ENCODE results near the gene REC114. TPM values are rescaled to one million over a fixed set of nuclear protein-coding genes. Genes with fewer than 3 reads are reported as not detected.

Gene REC114
- total and polyA plus RNA-seq, 10 of the 15 experiments (the other 5 are each of a cell fraction or from before 2014, with no cell fraction given): not detected

DNA sequence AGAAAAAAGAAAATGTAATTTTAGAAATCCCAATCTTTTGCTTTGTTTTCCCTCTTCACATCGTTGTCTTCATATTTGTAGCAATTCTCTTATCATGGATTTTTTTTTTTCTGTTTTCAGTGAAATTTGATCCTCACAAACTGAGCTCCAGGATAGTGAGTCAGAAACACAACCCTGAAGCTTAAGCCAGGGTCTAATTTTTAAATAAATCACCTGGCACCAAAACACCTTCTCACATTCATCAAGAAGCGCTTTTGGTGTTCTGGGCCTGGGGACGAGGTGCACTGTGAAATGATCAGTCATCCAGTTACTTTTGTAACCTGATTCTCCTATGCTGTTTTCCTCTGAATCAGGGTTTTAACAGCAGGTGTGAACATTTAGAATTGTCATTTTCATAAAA is 87.7 kb downstream of the REC114 start (continued):
- TF ChIP-seq SUZ12 (IDR thresholded peaks at IDR 0.05; ENCODE audit: unreplicated experiment) (no peak), NFXL1 (IDR thresholded peaks at IDR 0.05; ENCODE audit: borderline replicate concordance) (no peak)

DNA sequence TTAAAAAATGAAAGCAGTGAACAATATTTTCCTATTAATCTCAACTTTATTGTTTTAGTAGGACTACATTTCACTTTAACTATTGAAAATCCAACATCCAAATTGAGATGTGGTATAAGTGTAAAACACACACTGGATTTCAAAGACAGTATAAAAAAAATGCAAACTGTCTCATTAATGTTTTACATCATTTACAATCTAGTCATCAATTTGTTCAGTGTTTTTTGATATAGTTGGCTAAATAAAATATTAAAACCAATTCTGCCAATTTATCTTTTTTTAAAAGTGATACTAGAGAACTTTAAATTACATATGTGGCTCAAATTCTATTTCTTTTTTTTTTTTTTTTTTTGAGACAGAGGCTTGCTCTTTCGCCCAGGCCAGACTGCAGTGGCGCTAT is 95.2 kb downstream of the REC114 start:
- BruUV-seq (replicated peaks): no TSS peak
- H3K4me1 ChIP-seq (ENCODE audit: control insufficient read depth, insufficient read depth, low read length): no peaks in the 10 kb centered on the region
- no peaks in the 10 kb centered on the region for H3K36me3 ChIP-seq (ENCODE audit: control insufficient read depth in 2 of 2, insufficient read depth in 2 of 2, low read length in 1 of 2)
- ATAC-seq (no peak), DNase-seq (ENCODE audit: low read depth, low spot score) (no peak), FAIRE-seq (no peak)
- H3K79me2 ChIP-seq (ENCODE audit: control insufficient read depth, insufficient read depth, low read length): no peaks in the 10 kb centered on the region
- no peaks in the 10 kb centered on the region for H3K27me3 ChIP-seq (replicated peaks in 1 of 2; ENCODE audit: control insufficient read depth in 2 of 2, insufficient read depth in 2 of 2, low read length in 1 of 2)
- intact Hi-C loops (cut with micrococcal nuclease; ENCODE audit: unreplicated experiment): no loop called here
- no peaks in the 10 kb centered on the region for H3K9me3 ChIP-seq (replicated peaks; ENCODE audit: control insufficient read depth, insufficient read depth, low read length)
- no peak overlapping the region for H3K4me2 ChIP-seq (ENCODE audit: control insufficient read depth, insufficient read depth)
- ChIA-PET RAD21 (ENCODE audit: unreplicated experiment) (no interaction called here), SMC1A (ENCODE audit: uncharacterized antibody, unreplicated experiment) (no interaction called here), POLR2A (no interaction called here), CTCF (no interaction called here)
- in situ Hi-C loops (cut with MboI): no loop called here
- H3K4me3 ChIP-seq: no peak overlapping the region
- H3K9ac ChIP-seq (ENCODE audit: control insufficient read depth, insufficient read depth, low read length): no peak overlapping the region
- TF ChIP-seq STAT1 (conservative IDR thresholded peaks at IDR 0.05) (no peak), JUNB (IDR thresholded peaks at IDR 0.05) (no peak), SMC3 (IDR thresholded peaks at IDR 0.05; ENCODE audit: borderline replicate concordance, low read length) (no peak), KLF5 (IDR thresholded peaks at IDR 0.05; ENCODE audit: partially characterized antibody) (no peak), HDAC2 (IDR thresholded peaks at IDR 0.05) (no peak), FOXK2 (IDR thresholded peaks at IDR 0.05) (no peak), TCF12 (IDR thresholded peaks at IDR 0.05; ENCODE audit: low read depth, low read length) (no peak), YY1 (IDR thresholded peaks at IDR 0.05; ENCODE audit: low read depth, low read length) (no peak)
- TF ChIP-seq, protein P1, sequence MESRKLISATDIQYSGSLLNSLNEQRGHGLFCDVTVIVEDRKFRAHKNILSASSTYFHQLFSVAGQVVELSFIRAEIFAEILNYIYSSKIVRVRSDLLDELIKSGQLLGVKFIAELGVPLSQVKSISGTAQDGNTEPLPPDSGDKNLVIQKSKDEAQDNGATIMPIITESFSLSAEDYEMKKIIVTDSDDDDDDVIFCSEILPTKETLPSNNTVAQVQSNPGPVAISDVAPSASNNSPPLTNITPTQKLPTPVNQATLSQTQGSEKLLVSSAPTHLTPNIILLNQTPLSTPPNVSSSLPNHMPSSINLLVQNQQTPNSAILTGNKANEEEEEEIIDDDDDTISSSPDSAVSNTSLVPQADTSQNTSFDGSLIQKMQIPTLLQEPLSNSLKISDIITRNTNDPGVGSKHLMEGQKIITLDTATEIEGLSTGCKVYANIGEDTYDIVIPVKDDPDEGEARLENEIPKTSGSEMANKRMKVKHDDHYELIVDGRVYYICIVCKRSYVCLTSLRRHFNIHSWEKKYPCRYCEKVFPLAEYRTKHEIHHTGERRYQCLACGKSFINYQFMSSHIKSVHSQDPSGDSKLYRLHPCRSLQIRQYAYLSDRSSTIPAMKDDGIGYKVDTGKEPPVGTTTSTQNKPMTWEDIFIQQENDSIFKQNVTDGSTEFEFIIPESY (IDR thresholded peaks at IDR 0.05): no peak
- TF ChIP-seq, protein P2, sequence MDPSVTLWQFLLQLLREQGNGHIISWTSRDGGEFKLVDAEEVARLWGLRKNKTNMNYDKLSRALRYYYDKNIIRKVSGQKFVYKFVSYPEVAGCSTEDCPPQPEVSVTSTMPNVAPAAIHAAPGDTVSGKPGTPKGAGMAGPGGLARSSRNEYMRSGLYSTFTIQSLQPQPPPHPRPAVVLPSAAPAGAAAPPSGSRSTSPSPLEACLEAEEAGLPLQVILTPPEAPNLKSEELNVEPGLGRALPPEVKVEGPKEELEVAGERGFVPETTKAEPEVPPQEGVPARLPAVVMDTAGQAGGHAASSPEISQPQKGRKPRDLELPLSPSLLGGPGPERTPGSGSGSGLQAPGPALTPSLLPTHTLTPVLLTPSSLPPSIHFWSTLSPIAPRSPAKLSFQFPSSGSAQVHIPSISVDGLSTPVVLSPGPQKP (IDR thresholded peaks at IDR 0.05; ENCODE audit: low read depth, low read length): no peak
- TF ChIP-seq, protein P3, sequence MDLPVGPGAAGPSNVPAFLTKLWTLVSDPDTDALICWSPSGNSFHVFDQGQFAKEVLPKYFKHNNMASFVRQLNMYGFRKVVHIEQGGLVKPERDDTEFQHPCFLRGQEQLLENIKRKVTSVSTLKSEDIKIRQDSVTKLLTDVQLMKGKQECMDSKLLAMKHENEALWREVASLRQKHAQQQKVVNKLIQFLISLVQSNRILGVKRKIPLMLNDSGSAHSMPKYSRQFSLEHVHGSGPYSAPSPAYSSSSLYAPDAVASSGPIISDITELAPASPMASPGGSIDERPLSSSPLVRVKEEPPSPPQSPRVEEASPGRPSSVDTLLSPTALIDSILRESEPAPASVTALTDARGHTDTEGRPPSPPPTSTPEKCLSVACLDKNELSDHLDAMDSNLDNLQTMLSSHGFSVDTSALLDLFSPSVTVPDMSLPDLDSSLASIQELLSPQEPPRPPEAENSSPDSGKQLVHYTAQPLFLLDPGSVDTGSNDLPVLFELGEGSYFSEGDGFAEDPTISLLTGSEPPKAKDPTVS (IDR thresholded peaks at IDR 0.05; ENCODE audit: low read depth, low read length): no peak
- TF ChIP-seq, protein P4, sequence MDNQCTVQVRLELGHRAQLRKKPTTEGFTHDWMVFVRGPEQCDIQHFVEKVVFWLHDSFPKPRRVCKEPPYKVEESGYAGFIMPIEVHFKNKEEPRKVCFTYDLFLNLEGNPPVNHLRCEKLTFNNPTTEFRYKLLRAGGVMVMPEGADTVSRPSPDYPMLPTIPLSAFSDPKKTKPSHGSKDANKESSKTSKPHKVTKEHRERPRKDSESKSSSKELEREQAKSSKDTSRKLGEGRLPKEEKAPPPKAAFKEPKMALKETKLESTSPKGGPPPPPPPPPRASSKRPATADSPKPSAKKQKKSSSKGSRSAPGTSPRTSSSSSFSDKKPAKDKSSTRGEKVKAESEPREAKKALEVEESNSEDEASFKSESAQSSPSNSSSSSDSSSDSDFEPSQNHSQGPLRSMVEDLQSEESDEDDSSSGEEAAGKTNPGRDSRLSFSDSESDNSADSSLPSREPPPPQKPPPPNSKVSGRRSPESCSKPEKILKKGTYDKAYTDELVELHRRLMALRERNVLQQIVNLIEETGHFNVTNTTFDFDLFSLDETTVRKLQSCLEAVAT (IDR thresholded peaks at IDR 0.05): no peak
- TF ChIP-seq, protein P5, sequence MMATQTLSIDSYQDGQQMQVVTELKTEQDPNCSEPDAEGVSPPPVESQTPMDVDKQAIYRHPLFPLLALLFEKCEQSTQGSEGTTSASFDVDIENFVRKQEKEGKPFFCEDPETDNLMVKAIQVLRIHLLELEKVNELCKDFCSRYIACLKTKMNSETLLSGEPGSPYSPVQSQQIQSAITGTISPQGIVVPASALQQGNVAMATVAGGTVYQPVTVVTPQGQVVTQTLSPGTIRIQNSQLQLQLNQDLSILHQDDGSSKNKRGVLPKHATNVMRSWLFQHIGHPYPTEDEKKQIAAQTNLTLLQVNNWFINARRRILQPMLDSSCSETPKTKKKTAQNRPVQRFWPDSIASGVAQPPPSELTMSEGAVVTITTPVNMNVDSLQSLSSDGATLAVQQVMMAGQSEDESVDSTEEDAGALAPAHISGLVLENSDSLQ (IDR thresholded peaks at IDR 0.05): no peak
- WGBS (ENCODE audit: insufficient coverage, insufficient replicate concordance, low lambda C conversion rate, missing lambda C conversion rate): no CpG with 5 or more reads among the region's 2 CpGs
- H2AFZ ChIP-seq (ENCODE audit: control insufficient read depth, low read depth, low read length): no peak overlapping the region
- H3K27ac ChIP-seq (ENCODE audit: control insufficient read depth, insufficient read depth): no peak overlapping the region
- no peaks in the 10 kb centered on the region for H4K20me1 ChIP-seq (ENCODE audit: control insufficient read depth, insufficient read depth)

Data from GM12878 (cell line).